GM10248 (cell line): ENCODE results near the gene MIA2.
"Not testable (repeated sequence)": the region's sequence is repeated elsewhere in the genome, so short reads cannot be mapped to it uniquely, and the experiment has no call there.

Experiments
- CTCF ChIA-PET: fragments of 300-600 bp; sonication (Branson Sonifier 250); formaldehyde crosslinking; extraction: SDS; loops from one replicate; lab custom pipeline; 2021; ENCODE audit warnings: antibody characterized with exemption; lab: Yijun Ruan, JAX
- POLR2A ChIA-PET: fragments of 350-650 bp; sonication (Branson Sonifier 250); formaldehyde crosslinking; extraction: SDS; loops from one replicate; lab custom pipeline; 2020; ENCODE audit warnings: antibody characterized with exemption; lab: Yijun Ruan, JAX
- DNase-seq: peaks from one replicate; pipeline ENCODE4 v3.0.0; 2012; ENCODE audit errors: extremely low spot score
- CTCF ChIP-seq: IDR thresholded peaks from 2 replicates; pipeline ENCODE4 v1.5.1; 2012; ENCODE audit warnings: mild to moderate bottlenecking, low read depth; ENCODE audit errors: extremely low read depth, missing control alignments, control extremely low read depth

The MIA2 gene

GRCh38 chr14:39351708-39352107, 118.0 kb downstream of the MIA2 start:
- DNase-seq = no peak
- POLR2A ChIA-PET = no interaction called here
- CTCF ChIA-PET = no interaction called here
- TF ChIP-seq CTCF = no peak

- CTCF ChIA-PET = interaction anchor here (1.0 kb wide), 1 partner anchor 11 kb away, joined by 3 read pairs; no protein-coding TSS in a partner anchor
- DNase-seq, POLR2A ChIA-PET: not testable (repeated sequence)
These were observed 125.4 kb downstream of the MIA2 start for GRCh38 chr14:39359069-39359468.

GRCh38 chr14:39360316-39360715, 126.6 kb downstream of the MIA2 start:
- CTCF ChIA-PET = no interaction called here
- DNase-seq = no peak
- POLR2A ChIA-PET = no interaction called here
- no peak for TF ChIP-seq CTCF

GRCh38 chr14:39361556-39361955, 127.8 kb downstream of the MIA2 start:
- POLR2A ChIA-PET, CTCF ChIA-PET, DNase-seq: not testable (repeated sequence)

- ChIA-PET CTCF (no interaction called here), POLR2A (no interaction called here)
- DNase-seq = no peak
- TF ChIP-seq CTCF = no peak
These were observed 130.8 kb downstream of the MIA2 start for GRCh38 chr14:39364509-39364908.

GRCh38 chr14:39365354-39365753, 131.6 kb downstream of the MIA2 start:
- ChIA-PET POLR2A (no interaction called here), CTCF (no interaction called here)
- TF ChIP-seq CTCF = no peak
- no peak for DNase-seq

GRCh38 chr14:39366460-39367386, 133.0 kb downstream of the MIA2 start:
- no peak for DNase-seq
- ChIA-PET CTCF (interaction anchor here (1.1 kb wide), 1 partner anchor 100 kb away, joined by 4 read pairs; no protein-coding TSS in a partner anchor), POLR2A (no interaction called here)
- TF ChIP-seq CTCF = no peak
